ENCODE measurements around the gene SPON1. TPM values are rescaled to one million over a fixed set of nuclear protein-coding genes. Genes with fewer than 3 reads are reported as not detected.

Gene SPON1
- total and polyA plus RNA-seq, 4 donors: 0.72 to 4.9 (median 1.2) TPM

GRCh38 chr11:14111496-14111895 is 149.0 kb downstream of the SPON1 start:
- 53% methylated on average over 2 of the region's 2 CpGs for WGBS
- TF ChIP-seq HNF4G (IDR thresholded peaks at IDR 0.05) (no peak), REST (IDR thresholded peaks at IDR 0.05) (no peak), RXRA (IDR thresholded peaks at IDR 0.05) (no peak), FOXA2 (IDR thresholded peaks at IDR 0.05) (no peak), RAD21 (IDR thresholded peaks at IDR 0.05) (no peak), GABPA (IDR thresholded peaks at IDR 0.05 in 1 of 2, conservative IDR thresholded peaks at IDR 0.05 in 1 of 2) (no peak), JUND (IDR thresholded peaks at IDR 0.05) (no peak), CTCF (IDR thresholded peaks at IDR 0.05; ENCODE audit: low read depth, low read length, missing input control) (no peak)
- no peak overlapping the region for H3K9ac ChIP-seq (ENCODE audit: low read depth in 1 of 2, low read length in 2 of 2)
- DNase-seq (ENCODE audit: low spot score): no peak
- H3K4me3 ChIP-seq (ENCODE audit: low read depth in 1 of 3, low read length in 3 of 3): no peak overlapping the region
- H3K36me3 ChIP-seq (ENCODE audit: control insufficient read depth in 4 of 4, insufficient read depth in 3 of 4, low read depth in 1 of 4, low read length in 3 of 4): no peaks in the 10 kb centered on the region
- H3K9me3 ChIP-seq (ENCODE audit: control insufficient read depth in 4 of 4, low read length in 3 of 4): no peaks in the 10 kb centered on the region
- H3K27ac ChIP-seq (ENCODE audit: low read depth in 1 of 2, low read length in 2 of 2): no peak overlapping the region
- H3K27me3 ChIP-seq (ENCODE audit: control insufficient read depth in 4 of 4, insufficient read depth in 4 of 4, low read length in 3 of 4): peaks cover 0 to 12% (median 0%) of the 10 kb centered on the region in 4 donors
- H3K4me1 ChIP-seq (ENCODE audit: control insufficient read depth in 4 of 4, insufficient read depth in 4 of 4, low read length in 3 of 4): peaks cover 0 to 10% (median 8%) of the 10 kb centered on the region in 4 donors

- Histone ChIP-seq H3K9ac (ENCODE audit: low read depth in 1 of 2, low read length in 2 of 2) (no peak overlapping the region), H3K27ac (ENCODE audit: low read depth in 1 of 2, low read length in 2 of 2) (no peak overlapping the region), H3K27me3 (ENCODE audit: control insufficient read depth in 4 of 4, insufficient read depth in 4 of 4, low read length in 3 of 4) (peaks cover 0 to 6% (median 0%) of the 10 kb centered on the region in 4 donors), H3K4me3 (ENCODE audit: low read depth in 1 of 3, low read length in 3 of 3) (no peak overlapping the region), H3K9me3 (ENCODE audit: control insufficient read depth in 4 of 4, low read length in 3 of 4) (no peaks in the 10 kb centered on the region), H3K4me1 (ENCODE audit: control insufficient read depth in 4 of 4, insufficient read depth in 4 of 4, low read length in 3 of 4) (peaks cover 0 to 10% (median 8%) of the 10 kb centered on the region in 4 donors), H3K36me3 (ENCODE audit: control insufficient read depth in 4 of 4, insufficient read depth in 3 of 4, low read depth in 1 of 4, low read length in 3 of 4) (no peaks in the 10 kb centered on the region)
- no peak for TF ChIP-seq RAD21 (IDR thresholded peaks at IDR 0.05)
- TF ChIP-seq EGR1 (IDR thresholded peaks at IDR 0.05; ENCODE audit: low read depth in 2 of 2): no peak
- TF ChIP-seq CTCF (IDR thresholded peaks at IDR 0.05; ENCODE audit: low read depth, low read length, missing input control): no peak
- no peak for TF ChIP-seq ATF3 (IDR thresholded peaks at IDR 0.05)
- TF ChIP-seq RXRA (IDR thresholded peaks at IDR 0.05): no peak
- TF ChIP-seq TAF1 (conservative IDR thresholded peaks at IDR 0.05): no peak
- TF ChIP-seq FOXA2 (IDR thresholded peaks at IDR 0.05): no peak
- TF ChIP-seq FOXA1 (IDR thresholded peaks at IDR 0.05): no peak
- TF ChIP-seq HNF4G (IDR thresholded peaks at IDR 0.05): no peak
- TF ChIP-seq MAX (IDR thresholded peaks at IDR 0.05): no peak
- no peak for TF ChIP-seq ZBTB33 (IDR thresholded peaks at IDR 0.05)
- TF ChIP-seq NR2F2 (IDR thresholded peaks at IDR 0.05): no peak
- no peak for TF ChIP-seq GABPA (IDR thresholded peaks at IDR 0.05 in 1 of 2, conservative IDR thresholded peaks at IDR 0.05 in 1 of 2)
- TF ChIP-seq REST (IDR thresholded peaks at IDR 0.05): no peak
- no peak for TF ChIP-seq HNF4A (conservative IDR thresholded peaks at IDR 0.05)
- TF ChIP-seq YY1 (IDR thresholded peaks at IDR 0.05): no peak
- TF ChIP-seq JUND (IDR thresholded peaks at IDR 0.05): no peak
- TF ChIP-seq SP1 (IDR thresholded peaks at IDR 0.05): no peak
- no peak for DNase-seq (ENCODE audit: low spot score)
- WGBS: 97% methylated on average over 2 of the region's 2 CpGs
Measured at GRCh38 chr11:14112721-14113120, 150.2 kb downstream of the SPON1 start.
